OCI-LY1 (cell line): Measurements from ENCODE around the gene TCHH.
"Not testable (repeated sequence)": the region's sequence is repeated elsewhere in the genome, so short reads cannot be mapped to it uniquely, and the experiment has no call there.

Source experiments
- H2AFZ ChIP-seq: fragments of 200-600 bp; sonication (generic), shearing (Covaris generic); 2 replicates; pipeline ENCODE4 v1.6.0; 2014; ENCODE audit warnings: antibody characterized with exemption, mild to moderate bottlenecking, low read length
- H3F3A ChIP-seq: fragments of 200-600 bp; sonication (generic), shearing (Covaris generic); 2 replicates; pipeline ENCODE4 v1.6.0; 2014; ENCODE audit warnings: mild to moderate bottlenecking, antibody characterized with exemption, low read length, moderate library complexity; ENCODE audit not compliant: insufficient read depth
- H3K27ac ChIP-seq: fragments of 200-600 bp; sonication (generic); 2 replicates; pipeline ENCODE4 v1.5.1; 2014; ENCODE audit warnings: low read length, mixed run types, mild to moderate bottlenecking, low read depth; ENCODE audit not compliant: poor library complexity, severe bottlenecking
- H3K27me3 ChIP-seq: fragments of 200-600 bp; sonication (generic); 2 replicates; pipeline ENCODE4 v1.6.0; 2014; ENCODE audit warnings: antibody characterized with exemption, mild to moderate bottlenecking, low read length, moderate library complexity; ENCODE audit not compliant: insufficient read depth
- H3K36me3 ChIP-seq: fragments of 200-600 bp; sonication (generic); 2 replicates; pipeline ENCODE4 v1.6.1; 2014; ENCODE audit warnings: mild to moderate bottlenecking, antibody characterized with exemption, low read length, moderate library complexity, mixed read lengths; ENCODE audit not compliant: insufficient read depth
- H3K4me1 ChIP-seq: fragments of 200-600 bp; sonication (generic); 2 replicates; pipeline ENCODE4 v1.5.1; 2014; ENCODE audit warnings: mild to moderate bottlenecking, low read length, moderate library complexity; ENCODE audit not compliant: insufficient read depth, severe bottlenecking
- H3K4me2 ChIP-seq: fragments of 200-600 bp; sonication (generic), shearing (Covaris generic); 2 replicates; pipeline ENCODE4 v1.6.1; 2014; ENCODE audit warnings: low read length
- H3K4me3 ChIP-seq: fragments of 200-600 bp; sonication (generic); 2 replicates; pipeline ENCODE4 v1.5.1; 2014; ENCODE audit warnings: low read length, low read depth, mild to moderate bottlenecking, mixed read lengths; ENCODE audit not compliant: poor library complexity, severe bottlenecking
- H3K79me2 ChIP-seq: fragments of 200-600 bp; shearing (Covaris generic); 2 replicates; pipeline ENCODE4 v1.6.1; 2016; ENCODE audit warnings: mixed run types, low read length, mixed read lengths; ENCODE audit not compliant: insufficient read depth
- H3K9ac ChIP-seq: fragments of 200-600 bp; sonication (generic), shearing (Covaris generic); 2 replicates; pipeline ENCODE4 v1.6.1; 2014; ENCODE audit warnings: mild to moderate bottlenecking, low read length, mixed read lengths
- H3K9me2 ChIP-seq: fragments of 200-600 bp; sonication (generic), shearing (Covaris generic); 2 replicates; pipeline ENCODE4 v1.6.1; 2014; ENCODE audit warnings: low read depth, mild to moderate bottlenecking, low read length, mixed read lengths
- H3K9me3 ChIP-seq: fragments of 200-600 bp; shearing (Covaris generic); 2 replicates; pipeline ENCODE4 v1.6.1; 2014; ENCODE audit warnings: low read length, mixed read lengths
- H4K20me1 ChIP-seq: fragments of 200-600 bp; sonication (generic), shearing (Covaris generic); 2 replicates; pipeline ENCODE4 v1.6.0; 2016; ENCODE audit warnings: mild to moderate bottlenecking, low read length; ENCODE audit not compliant: insufficient read depth
- EZH2 ChIP-seq: fragments of 200-600 bp; sonication (generic), shearing (Covaris generic); IDR thresholded peaks from 2 replicates; pipeline ENCODE4 v1.8.0; 2017; ENCODE audit warnings: borderline replicate concordance, mixed run types, mild to moderate bottlenecking, antibody characterized with exemption, low read length, moderate library complexity, mixed read lengths
- TF ChIP-seq, protein P1 (sequence below): fragments of 200-600 bp; sonication (generic), shearing (Covaris generic); IDR thresholded peaks from 2 replicates; pipeline ENCODE4 v1.5.1; 2017; ENCODE audit warnings: mild to moderate bottlenecking, antibody characterized with exemption, low read length, moderate library complexity, mixed read lengths

TCHH gene

DNA sequence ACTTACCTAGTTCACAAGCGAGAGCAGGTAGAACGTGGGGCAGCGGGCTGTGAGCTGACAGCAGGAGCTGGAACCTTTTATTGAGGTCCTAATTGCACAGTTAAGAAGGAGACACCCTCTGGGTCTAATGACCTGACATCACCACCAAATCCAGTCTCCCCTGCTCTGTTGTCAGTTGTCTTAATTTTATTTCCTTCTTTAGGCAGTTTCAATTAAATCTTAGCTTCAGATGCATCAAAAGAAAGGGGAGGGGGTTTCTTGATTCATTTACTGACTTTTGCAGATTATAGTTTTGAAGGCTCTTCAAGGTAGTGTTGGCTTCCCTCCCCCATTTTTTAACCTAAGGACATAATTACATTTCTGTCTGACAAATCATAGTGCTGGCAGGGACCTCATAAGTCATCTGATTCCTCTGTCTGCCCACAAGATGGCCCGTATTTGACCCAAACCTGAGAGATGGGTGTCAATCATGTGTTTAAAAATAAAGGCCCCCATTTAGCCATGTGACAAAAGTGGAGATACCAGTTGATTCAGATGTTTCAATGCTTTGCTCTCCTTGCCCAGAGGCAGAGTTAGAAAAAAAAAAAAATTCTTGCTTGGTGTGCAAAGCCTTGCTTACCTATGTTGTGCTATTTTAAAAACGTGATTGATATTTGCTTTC is 26.1 kb downstream of the TCHH start, which contains the start of gene TCHHL1:
TSS of gene TCHHL1 (minus strand) at position 51 of the 661 bp plus-strand sequence. CDS start 921 bp downstream, outside the sequence.
- Histone ChIP-seq H2AFZ (no peak within 1 kb of the TSS), H3K4me1 (no peaks in the 10 kb centered on the region), H3K4me2 (no peak within 1 kb of the TSS), H3F3A (no peaks in the 10 kb centered on the region), H3K9ac (no peak within 1 kb of the TSS), H3K36me3 (no peaks in the 10 kb centered on the region), H4K20me1 (no peaks in the 10 kb centered on the region), H3K27ac (no peak within 1 kb of the TSS), H3K4me3 (no peak within 1 kb of the TSS), H3K79me2 (no peaks in the 10 kb centered on the region), H3K9me2 (no peaks in the 10 kb centered on the region), H3K27me3 (no peaks in the 10 kb centered on the region), H3K9me3 (no peaks in the 10 kb centered on the region)
- no peak for TF ChIP-seq EZH2
- TF ChIP-seq, protein P1, sequence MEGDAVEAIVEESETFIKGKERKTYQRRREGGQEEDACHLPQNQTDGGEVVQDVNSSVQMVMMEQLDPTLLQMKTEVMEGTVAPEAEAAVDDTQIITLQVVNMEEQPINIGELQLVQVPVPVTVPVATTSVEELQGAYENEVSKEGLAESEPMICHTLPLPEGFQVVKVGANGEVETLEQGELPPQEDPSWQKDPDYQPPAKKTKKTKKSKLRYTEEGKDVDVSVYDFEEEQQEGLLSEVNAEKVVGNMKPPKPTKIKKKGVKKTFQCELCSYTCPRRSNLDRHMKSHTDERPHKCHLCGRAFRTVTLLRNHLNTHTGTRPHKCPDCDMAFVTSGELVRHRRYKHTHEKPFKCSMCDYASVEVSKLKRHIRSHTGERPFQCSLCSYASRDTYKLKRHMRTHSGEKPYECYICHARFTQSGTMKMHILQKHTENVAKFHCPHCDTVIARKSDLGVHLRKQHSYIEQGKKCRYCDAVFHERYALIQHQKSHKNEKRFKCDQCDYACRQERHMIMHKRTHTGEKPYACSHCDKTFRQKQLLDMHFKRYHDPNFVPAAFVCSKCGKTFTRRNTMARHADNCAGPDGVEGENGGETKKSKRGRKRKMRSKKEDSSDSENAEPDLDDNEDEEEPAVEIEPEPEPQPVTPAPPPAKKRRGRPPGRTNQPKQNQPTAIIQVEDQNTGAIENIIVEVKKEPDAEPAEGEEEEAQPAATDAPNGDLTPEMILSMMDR, result no peak

DNA sequence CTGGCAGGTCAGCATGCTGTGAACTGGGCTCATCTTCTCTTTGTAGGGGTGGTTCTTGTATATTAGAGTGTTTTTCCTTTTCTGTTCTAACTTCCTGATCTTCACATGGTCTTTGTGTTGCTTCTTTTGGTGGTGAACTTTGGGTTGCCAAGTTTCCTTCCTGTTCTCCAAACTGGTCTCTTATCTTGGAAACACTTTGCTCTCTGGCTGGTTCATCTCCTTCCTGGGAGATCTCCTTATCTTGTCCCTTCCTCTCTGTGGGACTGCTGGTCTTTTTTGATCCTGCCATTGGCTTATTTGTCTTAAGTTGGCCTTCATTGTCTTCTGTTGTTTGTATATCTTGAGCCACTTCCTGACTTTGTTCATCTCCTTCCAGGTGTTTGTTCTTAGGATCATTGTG is 28.5 kb downstream of the TCHH start:
- H3K9me2 ChIP-seq, result no peaks in the 10 kb centered on the region
- no peak overlapping the region for H3K27ac ChIP-seq
- no peak overlapping the region for H3K4me3 ChIP-seq
- no peaks in the 10 kb centered on the region for H3F3A ChIP-seq
- no peaks in the 10 kb centered on the region for H3K9me3 ChIP-seq
- TF ChIP-seq, protein P1, result no peak
- TF ChIP-seq EZH2, result no peak
- H3K9ac ChIP-seq, result no peak overlapping the region
- H3K4me2 ChIP-seq, result no peak overlapping the region
- H2AFZ ChIP-seq, result no peak overlapping the region
- no peaks in the 10 kb centered on the region for H3K36me3 ChIP-seq
- no peaks in the 10 kb centered on the region for H3K79me2 ChIP-seq
- no peaks in the 10 kb centered on the region for H3K4me1 ChIP-seq
- no peaks in the 10 kb centered on the region for H4K20me1 ChIP-seq
- no peaks in the 10 kb centered on the region for H3K27me3 ChIP-seq

DNA sequence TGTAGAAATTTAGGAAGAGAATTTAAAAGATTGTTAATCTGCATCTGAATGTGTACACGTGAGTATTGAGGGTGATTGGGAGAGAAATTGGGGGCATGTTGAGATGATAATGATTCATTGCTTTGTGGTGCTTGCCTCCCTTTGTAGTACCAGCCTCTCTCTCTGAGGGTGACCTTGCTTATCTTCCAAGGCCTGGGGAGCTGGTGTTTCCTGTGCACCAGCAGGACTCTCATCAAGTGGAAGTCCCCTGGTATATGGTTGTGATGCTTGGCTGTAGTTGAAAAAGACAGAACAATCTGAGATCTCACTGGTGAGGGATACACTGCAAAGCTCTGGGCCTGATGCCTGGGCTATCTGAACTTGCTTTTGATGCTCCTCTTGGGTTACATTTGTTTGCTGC is 30.4 kb downstream of the TCHH start:
- Histone ChIP-seq H3K9me3 (no peaks in the 10 kb centered on the region), H4K20me1 (no peaks in the 10 kb centered on the region), H3K36me3 (no peaks in the 10 kb centered on the region), H3F3A (no peaks in the 10 kb centered on the region), H3K79me2 (no peaks in the 10 kb centered on the region), H3K9ac (no peak overlapping the region), H3K4me3 (no peak overlapping the region), H2AFZ (no peak overlapping the region), H3K27me3 (no peaks in the 10 kb centered on the region), H3K27ac (no peak overlapping the region), H3K9me2 (no peaks in the 10 kb centered on the region), H3K4me2 (no peak overlapping the region), H3K4me1 (no peaks in the 10 kb centered on the region)
- no peak for TF ChIP-seq EZH2
- TF ChIP-seq, protein P1, result no peak

DNA sequence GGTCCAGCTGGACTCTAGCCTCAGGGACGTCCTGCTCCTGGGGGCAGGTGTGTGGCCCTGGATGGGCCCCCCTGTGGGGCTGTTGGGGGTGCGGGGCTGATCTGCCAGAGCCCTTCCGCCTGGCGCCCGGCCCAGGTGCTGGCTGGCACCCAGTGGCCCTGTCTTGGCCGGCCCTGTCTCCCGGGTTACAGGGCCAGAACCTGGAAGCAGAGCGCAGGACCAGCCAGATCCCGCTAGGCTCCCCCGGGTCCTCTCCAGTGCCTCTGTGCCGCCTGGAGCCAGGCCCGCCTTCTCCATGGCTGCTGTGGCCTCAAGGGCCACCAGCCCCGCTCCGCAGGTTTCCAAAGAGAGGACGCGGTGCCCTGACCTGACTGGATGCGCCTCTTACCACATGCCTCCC is 34.2 kb downstream of the TCHH start:
- not testable (repeated sequence) for H3F3A ChIP-seq, H2AFZ ChIP-seq, H3K9me2 ChIP-seq, H3K4me2 ChIP-seq, H3K36me3 ChIP-seq, H3K27ac ChIP-seq, H3K79me2 ChIP-seq, H3K4me3 ChIP-seq, H3K27me3 ChIP-seq, H3K4me1 ChIP-seq, H3K9me3 ChIP-seq, H3K9ac ChIP-seq, H4K20me1 ChIP-seq

DNA sequence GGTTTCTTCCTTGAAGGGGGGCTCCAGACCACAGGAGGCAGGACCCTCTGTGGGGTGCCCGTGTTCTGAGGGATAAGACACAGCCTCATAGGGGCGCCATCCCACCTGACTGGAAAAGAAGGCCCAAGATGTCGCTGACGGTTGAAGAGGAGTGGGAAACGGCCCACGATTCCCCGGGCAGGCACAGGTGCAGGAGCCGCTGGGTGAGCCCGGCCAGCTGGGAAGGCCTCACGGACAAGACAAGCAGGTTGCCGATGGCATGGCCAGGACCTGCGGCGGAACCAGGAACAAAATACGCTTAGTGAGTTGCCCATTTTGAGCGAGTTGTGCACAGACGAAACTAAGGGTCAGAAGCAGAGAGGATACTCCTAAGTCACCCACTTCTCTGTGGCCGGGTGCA is 34.8 kb downstream of the TCHH start:
- not testable (repeated sequence) for H3K27ac ChIP-seq, H4K20me1 ChIP-seq, H3K4me2 ChIP-seq, H3K79me2 ChIP-seq, H3K9me2 ChIP-seq, H2AFZ ChIP-seq, H3K36me3 ChIP-seq, H3K27me3 ChIP-seq, H3F3A ChIP-seq, H3K9ac ChIP-seq, H3K4me3 ChIP-seq, H3K9me3 ChIP-seq, H3K4me1 ChIP-seq
